ENCODE data around the gene BSCL2. TPM values are rescaled to one million over a fixed set of nuclear protein-coding genes. Genes with fewer than 3 reads are reported as not detected.
"Not testable (repeated sequence)": the region's sequence is repeated elsewhere in the genome, so short reads cannot be mapped to it uniquely, and the experiment has no call there.

Gene BSCL2
- total RNA-seq, 1 experiment from 2014 or later = 77.4 TPM

DNA sequence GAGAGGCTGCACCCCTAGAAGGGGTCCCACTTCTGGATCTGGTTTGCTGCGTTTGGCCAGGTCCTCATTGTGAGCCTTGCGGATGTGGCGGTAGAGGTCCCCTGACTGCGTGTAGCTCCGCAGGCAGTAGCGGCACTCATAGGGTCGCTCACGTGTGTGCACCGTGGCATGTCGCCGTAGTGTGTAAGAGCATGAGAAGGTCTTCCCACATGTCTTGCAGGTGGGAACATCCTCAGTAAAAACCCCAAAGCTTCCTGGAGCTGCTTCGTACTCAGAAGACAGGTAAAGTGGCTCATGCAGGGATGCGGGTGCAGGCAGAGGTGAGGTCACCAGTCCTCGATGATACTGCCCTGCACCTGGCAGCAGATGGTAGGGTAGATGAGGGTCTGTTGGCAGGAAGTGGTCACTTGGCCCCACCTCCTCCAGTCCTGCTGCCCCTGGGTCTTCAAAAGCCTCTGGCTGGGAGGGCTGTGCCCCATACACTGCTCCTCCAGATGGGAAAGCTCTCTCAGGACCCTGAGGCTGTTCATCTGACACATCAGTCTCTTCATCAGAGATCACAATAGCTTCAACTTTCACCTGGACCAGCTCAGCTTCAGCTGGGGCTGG, 45.1 kb upstream of the BSCL2 start:
- H3K27ac ChIP-seq (ENCODE audit: insufficient read length, low read depth, low read length) = no peak overlapping the region
- no peak overlapping the region for H3K14ac ChIP-seq (ENCODE audit: insufficient read depth, low read length)
- H3K23me2 ChIP-seq (ENCODE audit: insufficient read length, low read depth, low read length, poor library complexity, severe bottlenecking) = peaks cover 3% of the 10 kb centered on the region
- TF ChIP-seq, protein P1, sequence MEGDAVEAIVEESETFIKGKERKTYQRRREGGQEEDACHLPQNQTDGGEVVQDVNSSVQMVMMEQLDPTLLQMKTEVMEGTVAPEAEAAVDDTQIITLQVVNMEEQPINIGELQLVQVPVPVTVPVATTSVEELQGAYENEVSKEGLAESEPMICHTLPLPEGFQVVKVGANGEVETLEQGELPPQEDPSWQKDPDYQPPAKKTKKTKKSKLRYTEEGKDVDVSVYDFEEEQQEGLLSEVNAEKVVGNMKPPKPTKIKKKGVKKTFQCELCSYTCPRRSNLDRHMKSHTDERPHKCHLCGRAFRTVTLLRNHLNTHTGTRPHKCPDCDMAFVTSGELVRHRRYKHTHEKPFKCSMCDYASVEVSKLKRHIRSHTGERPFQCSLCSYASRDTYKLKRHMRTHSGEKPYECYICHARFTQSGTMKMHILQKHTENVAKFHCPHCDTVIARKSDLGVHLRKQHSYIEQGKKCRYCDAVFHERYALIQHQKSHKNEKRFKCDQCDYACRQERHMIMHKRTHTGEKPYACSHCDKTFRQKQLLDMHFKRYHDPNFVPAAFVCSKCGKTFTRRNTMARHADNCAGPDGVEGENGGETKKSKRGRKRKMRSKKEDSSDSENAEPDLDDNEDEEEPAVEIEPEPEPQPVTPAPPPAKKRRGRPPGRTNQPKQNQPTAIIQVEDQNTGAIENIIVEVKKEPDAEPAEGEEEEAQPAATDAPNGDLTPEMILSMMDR (conservative IDR thresholded peaks at IDR 0.05) = no peak
- no peak overlapping the region for H3K4ac ChIP-seq (ENCODE audit: low read depth, low read length)
- H4K8ac ChIP-seq (replicated peaks; ENCODE audit: insufficient read length, low read depth, low read length) = no peak overlapping the region
- H3K56ac ChIP-seq (ENCODE audit: insufficient read length, low read depth, low read length) = no peak overlapping the region
- H2BK120ac ChIP-seq (ENCODE audit: low read depth, low read length, poor library complexity, severe bottlenecking) = no peak overlapping the region
- no peak overlapping the region for H2AK5ac ChIP-seq (ENCODE audit: insufficient read length, low read length)
- no peak overlapping the region for H3K18ac ChIP-seq (ENCODE audit: insufficient read length, low read depth, low read length)
- no peaks in the 10 kb centered on the region for H3K27me3 ChIP-seq (ENCODE audit: insufficient read depth, low read length)
- H3K9me3 Mint-ChIP-seq = no peaks in the 10 kb centered on the region
- H3K79me1 ChIP-seq (ENCODE audit: insufficient read depth, low read depth, low read length, poor library complexity, severe bottlenecking) = peaks cover 12% of the 10 kb centered on the region
- H3K4me2 ChIP-seq (ENCODE audit: insufficient read depth, insufficient read length, low read length) = no peak overlapping the region
- H2AFZ ChIP-seq (ENCODE audit: low read length) = no peak overlapping the region
- peak overlapping the region in 1 of 2 experiments; percentile 60; a peak in 1 of 5 replicates for H3K4me3 Mint-ChIP-seq
- DNase-seq = no peak
- H4K20me1 ChIP-seq (ENCODE audit: control insufficient read depth, insufficient read depth, insufficient read length) = no peaks in the 10 kb centered on the region
- H3K23ac ChIP-seq (ENCODE audit: insufficient read length, low read depth, low read length) = no peak overlapping the region
- H2BK12ac ChIP-seq (ENCODE audit: insufficient read length, low read depth, low read length) = no peak overlapping the region
- no peak overlapping the region for H3K9ac ChIP-seq (ENCODE audit: extremely low read depth, insufficient read length, low read length)
- WGBS (ENCODE audit: extremely low coverage, insufficient read length, low lambda C conversion rate) = no CpG with 5 or more reads among the region's 14 CpGs
- peak overlapping the region in 1 of 3 experiments; percentile 55; a peak in 1 of 7 replicates for H3K27ac Mint-ChIP-seq
- no peak overlapping the region for H2BK20ac ChIP-seq (ENCODE audit: low read depth, low read length, poor library complexity, severe bottlenecking)
- no peak overlapping the region for H4K5ac ChIP-seq (ENCODE audit: insufficient read length, low read depth, low read length)
- H3K79me2 ChIP-seq (ENCODE audit: insufficient read depth, low read length) = peaks cover 21% of the 10 kb centered on the region; the same call in 1 of the 2 replicates
- no peak overlapping the region for H2BK15ac ChIP-seq (ENCODE audit: low read depth, low read length)
- H3K4me1 ChIP-seq (ENCODE audit: insufficient read depth, low read length) = no peaks in the 10 kb centered on the region
- no peaks in the 10 kb centered on the region for H3K9me3 ChIP-seq (ENCODE audit: control insufficient read depth, low read depth, low read length)
- no peaks in the 10 kb centered on the region for H3K27me3 Mint-ChIP-seq (ENCODE audit: low read depth)
- H4K91ac ChIP-seq (ENCODE audit: insufficient read length, low read depth, low read length) = no peak overlapping the region
- H2BK5ac ChIP-seq (ENCODE audit: insufficient read length, low read length) = no peak overlapping the region
- H3K4me1 Mint-ChIP-seq = peaks cover 12 to 21% of the 10 kb centered on the region in 2 experiments
- H3K36me3 Mint-ChIP-seq (ENCODE audit: insufficient read depth in 1 of 3, low read depth in 3 of 3) = peaks cover 29 to 44% (median 33%) of the 10 kb centered on the region in 3 experiments
- no peak overlapping the region for H3T11ph ChIP-seq (ENCODE audit: low read length)

DNA sequence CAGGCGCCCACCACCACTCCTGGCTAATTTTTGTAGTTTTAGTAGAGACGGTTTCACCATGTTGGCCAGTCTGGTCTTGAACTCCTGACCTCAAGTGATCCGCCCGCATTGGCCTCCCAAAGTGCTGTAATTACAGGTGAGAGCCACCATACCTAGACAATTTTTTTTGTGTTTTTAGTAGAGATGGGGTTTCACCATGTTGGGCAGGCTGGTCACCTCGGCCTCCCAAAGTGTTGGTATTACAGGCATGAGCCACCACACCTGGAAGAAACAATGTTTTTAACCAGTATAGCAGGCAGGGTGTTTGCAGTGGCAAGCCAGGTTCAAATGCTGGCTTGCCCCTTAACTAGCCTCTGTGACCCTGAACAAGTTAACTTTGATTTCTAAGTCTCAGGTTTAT, 42.7 kb upstream of the BSCL2 start:
- 0 out of 7 replicates have a peak overlapping the region, but pooled peaks of 1 of the 3 experiments have one; percentile 36 for H3K27ac Mint-ChIP-seq
- H3K27me3 Mint-ChIP-seq (ENCODE audit: low read depth) = not testable (repeated sequence)

More for the DNA sequence above, 42.7 kb upstream of the BSCL2 start:
- not testable (repeated sequence) for H3K9me3 ChIP-seq (ENCODE audit: control insufficient read depth, low read depth, low read length); H3K27me3 ChIP-seq (ENCODE audit: insufficient read depth, low read length); H3K9me3 Mint-ChIP-seq; H4K20me1 ChIP-seq (ENCODE audit: control insufficient read depth, insufficient read depth, insufficient read length); H4K91ac ChIP-seq (ENCODE audit: insufficient read length, low read depth, low read length); H3K56ac ChIP-seq (ENCODE audit: insufficient read length, low read depth, low read length); H3K14ac ChIP-seq (ENCODE audit: insufficient read depth, low read length); H3K18ac ChIP-seq (ENCODE audit: insufficient read length, low read depth, low read length); H3T11ph ChIP-seq (ENCODE audit: low read length); H2AFZ ChIP-seq (ENCODE audit: low read length); H2BK12ac ChIP-seq (ENCODE audit: insufficient read length, low read depth, low read length); H2BK120ac ChIP-seq (ENCODE audit: low read depth, low read length, poor library complexity, severe bottlenecking); H3K23me2 ChIP-seq (ENCODE audit: insufficient read length, low read depth, low read length, poor library complexity, severe bottlenecking); H3K4me3 Mint-ChIP-seq; H4K8ac ChIP-seq (replicated peaks; ENCODE audit: insufficient read length, low read depth, low read length); H3K27ac ChIP-seq (ENCODE audit: insufficient read length, low read depth, low read length); H3K4ac ChIP-seq (ENCODE audit: low read depth, low read length); H2BK5ac ChIP-seq (ENCODE audit: insufficient read length, low read length); DNase-seq; H2BK20ac ChIP-seq (ENCODE audit: low read depth, low read length, poor library complexity, severe bottlenecking); H3K4me2 ChIP-seq (ENCODE audit: insufficient read depth, insufficient read length, low read length); H3K9ac ChIP-seq (ENCODE audit: extremely low read depth, insufficient read length, low read length); H2AK5ac ChIP-seq (ENCODE audit: insufficient read length, low read length); H3K4me1 ChIP-seq (ENCODE audit: insufficient read depth, low read length); H3K23ac ChIP-seq (ENCODE audit: insufficient read length, low read depth, low read length); H4K5ac ChIP-seq (ENCODE audit: insufficient read length, low read depth, low read length); H2BK15ac ChIP-seq (ENCODE audit: low read depth, low read length)
- no CpG with 5 or more reads among the region's 5 CpGs for WGBS (ENCODE audit: extremely low coverage, insufficient read length, low lambda C conversion rate)
- Mint-ChIP-seq H3K36me3 (ENCODE audit: insufficient read depth in 1 of 3, low read depth in 3 of 3) (peaks cover 28 to 42% (median 33%) of the 10 kb centered on the region in 3 experiments), H3K4me1 (peaks cover 4 to 10% of the 10 kb centered on the region in 2 experiments)
- H3K79me1 ChIP-seq (ENCODE audit: insufficient read depth, low read depth, low read length, poor library complexity, severe bottlenecking) = peaks cover 12% of the 10 kb centered on the region
- peaks cover 17% of the 10 kb centered on the region; the same call in 1 of the 2 replicates for H3K79me2 ChIP-seq (ENCODE audit: insufficient read depth, low read length)
